HEK293T (cell line): ENCODE measurements around the gene EFHC1.

Experiments
- CTCF ChIA-PET: fragments of 350-600 bp; formaldehyde crosslinking; extraction: SDS; loops from one replicate; lab custom pipeline; 2021; ENCODE audit warnings: antibody characterized with exemption, inconsistent platforms; lab: Yijun Ruan, JAX
- POLR2A ChIA-PET: fragments of 350-600 bp; formaldehyde crosslinking; extraction: SDS; loops from one replicate; lab custom pipeline; 2020; ENCODE audit warnings: antibody characterized with exemption, inconsistent platforms; lab: Yijun Ruan, JAX
- DNase-seq: peaks from one replicate; pipeline ENCODE4 v3.0.0; 2012; ENCODE audit warnings: mixed read lengths; ENCODE audit errors: extremely low spot score
- ARNT ChIP-seq: fragments of 450-650 bp; IDR thresholded peaks from 2 replicates; pipeline ENCODE4 v1.6.1; 2017; ENCODE audit warnings: mild to moderate bottlenecking
- BHLHE40 ChIP-seq: fragments of 450-650 bp; IDR thresholded peaks from 2 replicates; pipeline ENCODE4 v1.6.1; 2016; ENCODE audit warnings: mild to moderate bottlenecking, moderate library complexity, borderline replicate concordance
- CTBP1 ChIP-seq: fragments of 450-650 bp; IDR thresholded peaks from 2 replicates; pipeline ENCODE4 v1.6.1; 2016; ENCODE audit warnings: borderline replicate concordance
- ELF4 ChIP-seq: fragments of 450-650 bp; IDR thresholded peaks from 2 replicates; pipeline ENCODE4 v1.6.1; 2017; ENCODE audit warnings: antibody characterized with exemption
- FOXA1 ChIP-seq: fragments of 450-650 bp; IDR thresholded peaks from 2 replicates; pipeline ENCODE4 v1.6.1; 2016; ENCODE audit warnings: mild to moderate bottlenecking
- FOXK2 ChIP-seq: fragments of 450-650 bp; IDR thresholded peaks from 2 replicates; pipeline ENCODE4 v1.6.1; 2016; ENCODE audit warnings: mild to moderate bottlenecking
- FOXM1 ChIP-seq: fragments of 450-650 bp; IDR thresholded peaks from 2 replicates; pipeline ENCODE4 v1.6.1; 2017; ENCODE audit warnings: mild to moderate bottlenecking, borderline replicate concordance
- HDGF ChIP-seq: fragments of 450-650 bp; IDR thresholded peaks from 2 replicates; pipeline ENCODE4 v1.6.1; 2017; ENCODE audit warnings: antibody characterized with exemption, borderline replicate concordance
- L3MBTL2 ChIP-seq: fragments of 450-650 bp; conservative IDR thresholded peaks from 2 replicates; pipeline ENCODE4 v1.6.1; 2016; ENCODE audit warnings: mild to moderate bottlenecking
- LEF1 ChIP-seq: fragments of 450-650 bp; IDR thresholded peaks from 2 replicates; pipeline ENCODE4 v1.6.1; 2017; ENCODE audit warnings: mild to moderate bottlenecking, borderline replicate concordance
- NFRKB ChIP-seq: fragments of 450-650 bp; IDR thresholded peaks from 2 replicates; pipeline ENCODE4 v1.6.1; 2016; ENCODE audit warnings: mild to moderate bottlenecking, moderate library complexity
- SP1 ChIP-seq: fragments of 450-650 bp; IDR thresholded peaks from 2 replicates; pipeline ENCODE4 v1.6.1; 2017
- SUZ12 ChIP-seq: fragments of 450-650 bp; IDR thresholded peaks from 2 replicates; pipeline ENCODE4 v1.6.1; 2016; ENCODE audit warnings: mild to moderate bottlenecking
- TARDBP ChIP-seq: fragments of 450-650 bp; IDR thresholded peaks from 2 replicates; pipeline ENCODE4 v1.6.1; 2016
- ZNF384 ChIP-seq: fragments of 450-650 bp; IDR thresholded peaks from 2 replicates; pipeline ENCODE4 v1.6.1; 2016
- TF ChIP-seq, protein P1 (sequence below): fragments of 450-650 bp; IDR thresholded peaks from 2 replicates; pipeline ENCODE4 v1.6.1; 2016

The EFHC1 gene

DNA sequence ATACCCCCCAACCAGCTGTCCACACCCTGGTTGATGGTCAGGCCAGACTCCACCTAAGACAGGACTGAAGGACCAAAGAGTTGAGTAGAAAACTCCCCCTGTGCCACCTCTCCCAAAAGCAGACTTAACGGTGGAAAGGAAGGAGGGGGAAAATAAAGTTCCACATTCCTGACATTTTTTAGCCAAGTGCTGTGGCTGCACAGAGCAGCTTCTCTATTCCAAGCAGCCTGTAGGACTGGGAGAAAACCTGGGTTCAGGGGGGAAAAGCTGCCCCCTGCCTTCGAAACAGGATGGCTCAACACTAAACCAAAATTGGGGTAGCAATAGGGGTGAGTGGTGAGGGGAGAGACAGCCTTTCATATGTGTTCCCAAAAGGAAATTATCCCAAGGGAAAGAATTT, 153.2 kb downstream of the EFHC1 start:
- TF ChIP-seq NFRKB: no peak
- TF ChIP-seq HDGF: no peak
- TF ChIP-seq L3MBTL2: no peak
- no peak for TF ChIP-seq SP1
- no peak for TF ChIP-seq LEF1
- no peak for TF ChIP-seq SUZ12
- TF ChIP-seq FOXM1: no peak
- TF ChIP-seq BHLHE40: no peak
- no peak for TF ChIP-seq TARDBP
- TF ChIP-seq, protein P1, sequence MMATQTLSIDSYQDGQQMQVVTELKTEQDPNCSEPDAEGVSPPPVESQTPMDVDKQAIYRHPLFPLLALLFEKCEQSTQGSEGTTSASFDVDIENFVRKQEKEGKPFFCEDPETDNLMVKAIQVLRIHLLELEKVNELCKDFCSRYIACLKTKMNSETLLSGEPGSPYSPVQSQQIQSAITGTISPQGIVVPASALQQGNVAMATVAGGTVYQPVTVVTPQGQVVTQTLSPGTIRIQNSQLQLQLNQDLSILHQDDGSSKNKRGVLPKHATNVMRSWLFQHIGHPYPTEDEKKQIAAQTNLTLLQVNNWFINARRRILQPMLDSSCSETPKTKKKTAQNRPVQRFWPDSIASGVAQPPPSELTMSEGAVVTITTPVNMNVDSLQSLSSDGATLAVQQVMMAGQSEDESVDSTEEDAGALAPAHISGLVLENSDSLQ: no peak
- TF ChIP-seq FOXA1: no peak
- no peak for TF ChIP-seq CTBP1
- no peak for TF ChIP-seq FOXK2
- TF ChIP-seq ARNT: no peak
- no peak for TF ChIP-seq ZNF384
- TF ChIP-seq ELF4: no peak
- POLR2A ChIA-PET: no interaction called here
- no peak for DNase-seq
- CTCF ChIA-PET: no interaction called here
